IMR-90 (cell line): ENCODE measurements around the gene IFNG.

Experiments
- CTCF ChIP-seq: conservative IDR thresholded peaks from 2 replicates; pipeline ENCODE4 v1.5.1; 2012; ENCODE audit warnings: mild to moderate bottlenecking, low read depth, low read length, improper control_type of control experiment
- MAFK ChIP-seq: IDR thresholded peaks from 2 replicates; pipeline ENCODE4 v1.6.1; 2012; ENCODE audit warnings: low read depth, low read length, improper control_type of control experiment
- MAZ ChIP-seq: IDR thresholded peaks from 2 replicates; pipeline ENCODE4 v1.6.1; 2012; ENCODE audit warnings: low read depth, mild to moderate bottlenecking, low read length, improper control_type of control experiment, moderate library complexity, borderline replicate concordance
- POLR2A ChIP-seq: IDR thresholded peaks from 2 replicates; pipeline ENCODE4 v1.6.1; 2012; ENCODE audit warnings: mild to moderate bottlenecking, low read depth, low read length
- TF ChIP-seq, protein P1 (sequence below): fragments of 150-350 bp; IDR thresholded peaks from 2 replicates; pipeline ENCODE4 v1.6.1; 2017; ENCODE audit warnings: mild to moderate bottlenecking, antibody characterized with exemption, low read length, low read depth

DNA sequence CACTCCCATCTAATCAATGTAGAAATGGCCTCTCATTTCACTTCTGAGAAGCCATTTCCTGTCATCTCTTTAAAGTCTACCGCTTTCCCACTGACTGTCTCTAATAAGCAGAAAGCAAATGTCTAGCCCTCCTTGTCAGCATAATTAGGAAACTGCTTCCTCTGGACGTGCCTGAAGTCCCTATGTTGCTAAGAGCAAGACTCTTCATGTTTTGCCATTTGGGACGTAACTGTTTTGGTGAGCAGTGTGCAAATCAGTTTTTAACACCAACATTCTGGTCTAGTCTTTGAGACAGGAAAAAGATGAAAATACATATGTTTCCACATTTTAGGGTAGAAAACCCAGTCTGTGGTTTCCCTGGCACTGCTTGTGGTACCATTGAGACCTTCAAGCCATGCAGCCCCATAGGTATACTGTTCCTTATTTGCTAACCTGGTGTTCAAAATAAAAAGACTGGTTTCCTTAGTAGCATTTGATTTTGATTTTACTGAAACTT, 22.2 kb downstream of the IFNG start:
- no peak for TF ChIP-seq CTCF
- TF ChIP-seq, protein P1, sequence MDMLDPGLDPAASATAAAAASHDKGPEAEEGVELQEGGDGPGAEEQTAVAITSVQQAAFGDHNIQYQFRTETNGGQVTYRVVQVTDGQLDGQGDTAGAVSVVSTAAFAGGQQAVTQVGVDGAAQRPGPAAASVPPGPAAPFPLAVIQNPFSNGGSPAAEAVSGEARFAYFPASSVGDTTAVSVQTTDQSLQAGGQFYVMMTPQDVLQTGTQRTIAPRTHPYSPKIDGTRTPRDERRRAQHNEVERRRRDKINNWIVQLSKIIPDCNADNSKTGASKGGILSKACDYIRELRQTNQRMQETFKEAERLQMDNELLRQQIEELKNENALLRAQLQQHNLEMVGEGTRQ, result no peak
- no peak for TF ChIP-seq MAFK
- TF ChIP-seq POLR2A, result no peak
- TF ChIP-seq MAZ, result no peak
